T follicular helper cell (primary cell): Measurements from ENCODE around the gene FAM171A2.
"Not testable (repeated sequence)": the region's sequence is repeated elsewhere in the genome, so short reads cannot be mapped to it uniquely, and the experiment has no call there.

ENCODE experiments used
- DNase-seq: peaks from one replicate; pipeline ENCODE4 v3.0.0-alpha.2; 2020; ENCODE audit warnings: low read depth

The FAM171A2 gene

DNA sequence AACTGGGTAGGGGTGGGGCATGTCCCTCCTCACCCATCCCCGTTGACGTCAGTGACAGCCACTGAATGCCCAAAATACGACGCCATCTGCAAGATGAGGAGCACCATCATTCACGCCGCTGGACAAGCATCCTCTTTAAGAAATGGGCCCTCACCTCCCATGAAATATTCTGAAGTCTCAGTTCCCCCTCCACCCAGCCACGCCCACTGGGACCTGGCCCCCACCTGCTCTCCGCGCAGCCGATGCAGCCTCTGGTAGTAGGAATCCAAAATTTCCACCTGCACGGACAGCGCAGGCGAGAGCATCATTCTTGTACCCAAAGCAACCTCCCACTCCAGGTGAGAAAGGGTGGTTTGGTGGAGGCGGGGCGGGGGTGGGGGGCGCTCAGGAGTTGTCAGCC lies 20.2 kb upstream of the FAM171A2 start:
- no peak for DNase-seq

DNA sequence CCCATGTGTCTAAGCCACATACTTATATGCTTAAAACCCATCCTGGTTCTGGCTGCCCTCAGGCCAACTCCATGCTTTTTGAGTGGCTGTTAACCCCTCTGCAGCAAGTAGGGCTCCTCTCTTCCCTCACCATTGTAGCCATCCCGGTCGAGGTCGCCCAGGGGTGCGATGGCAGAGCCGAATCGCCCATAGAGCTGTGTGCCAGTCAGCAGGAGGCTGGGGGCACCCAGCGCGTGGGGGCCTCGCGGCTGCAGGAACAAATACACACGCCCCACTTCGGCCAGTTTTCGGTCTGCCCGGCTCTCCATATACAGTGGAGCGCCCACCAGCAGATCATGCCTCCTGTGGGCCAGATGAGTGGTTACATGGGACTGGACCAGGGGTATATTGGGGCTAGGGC lies 19.7 kb upstream of the FAM171A2 start:
- no peak for DNase-seq

DNA sequence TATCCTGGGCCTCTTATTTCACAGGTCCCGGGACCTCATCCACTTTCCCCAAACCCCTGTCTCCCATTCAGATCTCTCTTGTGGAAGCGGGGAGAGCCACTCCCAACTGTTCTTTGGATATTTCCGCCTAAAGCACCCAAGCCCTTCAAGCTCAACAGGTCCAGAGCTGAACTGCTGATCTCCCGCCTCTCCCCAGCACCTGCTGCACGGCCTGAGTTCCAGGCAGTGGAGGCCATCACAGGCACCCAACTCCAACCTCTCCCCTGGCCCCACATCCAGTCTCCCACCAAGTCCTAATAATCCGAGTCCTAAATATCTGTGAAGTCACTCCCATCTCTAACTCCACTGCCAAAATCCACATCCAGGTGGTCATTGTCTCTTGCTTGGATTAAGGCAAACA lies 19.3 kb upstream of the FAM171A2 start:
- no peak for DNase-seq

DNA sequence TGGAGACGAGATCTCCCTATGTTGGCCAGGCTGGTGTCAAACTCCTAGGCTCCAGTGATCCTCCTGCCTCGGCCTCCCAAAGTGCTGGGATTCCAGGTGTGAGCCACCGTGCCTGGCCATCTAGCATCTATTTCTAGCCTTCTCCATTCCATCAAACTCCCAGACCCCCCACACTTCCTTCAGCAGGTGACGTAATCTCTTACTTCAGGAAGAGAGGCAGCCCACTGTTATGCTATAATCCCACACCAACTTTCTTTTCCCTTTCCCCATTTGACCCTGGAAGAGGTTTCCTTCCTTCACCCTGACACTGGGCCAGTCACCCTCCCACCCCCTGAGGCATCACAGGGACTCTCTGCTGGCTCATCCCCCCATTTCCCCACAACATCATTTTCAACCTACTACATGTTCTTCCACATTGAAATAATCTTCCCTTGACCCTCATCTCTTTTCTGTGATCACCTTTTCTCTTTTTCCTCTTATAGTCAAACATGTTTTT lies 18.2 kb upstream of the FAM171A2 start:
- no peak for DNase-seq

DNA sequence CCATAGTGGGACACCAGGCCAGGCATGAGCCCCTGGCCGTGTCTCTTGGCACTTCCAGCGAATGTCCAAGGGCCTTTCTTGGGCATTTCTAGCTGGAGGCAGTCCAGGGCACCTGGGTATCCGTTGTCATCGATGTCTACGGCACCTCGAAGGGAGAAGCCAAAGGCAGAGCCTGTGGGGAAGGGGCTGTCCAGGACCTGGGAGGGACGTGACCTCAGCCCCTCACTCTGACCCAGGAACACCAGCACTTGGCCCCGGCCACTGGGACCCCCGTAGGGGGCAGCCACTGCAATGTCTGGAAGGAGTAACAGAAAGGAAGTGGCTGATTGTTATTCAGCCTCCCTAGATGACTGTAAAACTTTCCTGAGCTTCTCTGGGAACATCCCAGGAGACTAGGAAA lies 17.1 kb upstream of the FAM171A2 start:
- no peak for DNase-seq

DNA sequence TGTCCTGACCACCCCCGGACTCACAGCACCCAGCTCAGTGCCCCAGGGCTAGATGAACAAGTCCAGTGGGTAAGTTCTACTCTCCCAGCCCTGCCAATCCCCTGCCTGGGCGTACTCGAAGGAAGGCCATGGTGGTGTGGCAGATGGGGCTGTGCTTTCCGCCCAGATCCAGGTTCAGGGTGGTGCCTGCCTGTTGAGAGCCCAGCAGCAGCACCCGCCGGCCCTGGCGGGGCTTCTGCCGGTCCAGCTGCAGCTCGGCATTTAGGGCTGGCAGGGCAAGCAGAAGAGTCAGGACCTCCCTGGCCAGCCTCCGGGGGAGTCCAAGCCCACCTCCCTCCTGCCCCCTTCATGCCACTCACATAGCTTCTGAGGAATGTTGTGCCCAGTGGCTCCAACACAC lies 16.2 kb upstream of the FAM171A2 start:
- DNase-seq: no peak

DNA sequence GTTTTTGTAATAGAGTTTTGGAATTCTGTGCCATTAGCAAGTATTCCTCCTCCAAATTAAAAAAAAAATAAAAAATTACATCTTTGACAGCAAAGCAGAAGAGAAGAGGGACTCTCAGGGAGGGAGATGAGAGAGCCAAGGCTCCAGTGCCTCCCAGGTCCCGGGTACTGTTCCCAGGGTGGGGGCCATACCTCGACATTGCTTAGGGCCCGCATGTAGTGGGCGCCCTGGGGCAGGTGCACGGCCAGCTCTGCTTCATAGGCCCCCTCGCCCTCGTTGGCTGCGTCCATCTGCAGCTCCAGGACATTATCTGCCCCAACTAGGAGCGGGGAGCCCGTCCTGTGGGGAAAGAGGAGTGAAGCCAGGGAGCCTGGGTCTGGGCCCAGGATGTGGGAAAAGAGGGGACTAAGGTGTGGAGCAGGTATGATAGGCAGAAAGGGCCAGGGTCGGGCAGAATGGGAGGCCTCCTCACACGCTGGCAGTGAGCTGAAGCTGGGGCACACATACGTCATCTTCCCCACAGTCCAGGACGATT lies 14.6 kb upstream of the FAM171A2 start:
- DNase-seq: no peak

DNA sequence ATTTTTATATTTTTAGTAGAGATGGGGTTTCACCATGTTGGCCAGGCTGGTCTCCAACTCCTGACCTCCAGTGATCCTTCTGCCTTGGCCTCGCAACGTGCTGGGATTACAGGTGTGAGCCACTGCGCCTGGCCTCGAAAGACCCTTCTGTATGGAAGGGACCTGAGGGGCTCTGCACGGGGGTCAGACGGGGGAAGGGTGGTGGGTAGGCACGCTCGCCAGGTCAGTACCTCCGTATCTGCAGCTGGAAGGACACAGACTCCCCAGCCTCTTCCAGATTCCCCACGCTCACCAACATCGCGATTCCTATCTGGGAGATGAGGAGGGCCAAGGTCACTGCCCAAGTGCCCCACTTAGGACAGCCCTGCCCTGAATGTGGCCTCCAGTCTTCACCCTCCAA lies 13.1 kb upstream of the FAM171A2 start:
- DNase-seq: no peak

DNA sequence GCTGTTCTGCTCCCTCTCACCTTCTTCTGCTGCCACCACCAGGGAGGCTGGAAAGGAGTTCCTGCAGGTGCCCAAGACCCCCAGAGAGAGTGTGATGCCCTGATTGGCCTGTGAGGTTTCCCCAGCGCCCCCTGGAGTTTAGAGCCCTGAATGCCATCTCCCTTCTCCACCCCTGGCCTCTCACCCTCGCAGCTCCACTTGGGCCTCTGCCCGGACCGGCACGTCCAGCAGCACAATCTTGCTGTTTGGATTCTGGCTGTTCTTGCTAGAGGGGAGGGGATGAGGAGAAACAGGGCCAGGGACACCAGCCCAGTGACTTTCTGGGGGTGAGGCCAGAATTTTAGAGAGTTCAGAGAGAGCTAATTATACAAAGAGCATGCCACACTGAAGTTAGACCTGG lies 12.5 kb upstream of the FAM171A2 start:
- DNase-seq: no peak

DNA sequence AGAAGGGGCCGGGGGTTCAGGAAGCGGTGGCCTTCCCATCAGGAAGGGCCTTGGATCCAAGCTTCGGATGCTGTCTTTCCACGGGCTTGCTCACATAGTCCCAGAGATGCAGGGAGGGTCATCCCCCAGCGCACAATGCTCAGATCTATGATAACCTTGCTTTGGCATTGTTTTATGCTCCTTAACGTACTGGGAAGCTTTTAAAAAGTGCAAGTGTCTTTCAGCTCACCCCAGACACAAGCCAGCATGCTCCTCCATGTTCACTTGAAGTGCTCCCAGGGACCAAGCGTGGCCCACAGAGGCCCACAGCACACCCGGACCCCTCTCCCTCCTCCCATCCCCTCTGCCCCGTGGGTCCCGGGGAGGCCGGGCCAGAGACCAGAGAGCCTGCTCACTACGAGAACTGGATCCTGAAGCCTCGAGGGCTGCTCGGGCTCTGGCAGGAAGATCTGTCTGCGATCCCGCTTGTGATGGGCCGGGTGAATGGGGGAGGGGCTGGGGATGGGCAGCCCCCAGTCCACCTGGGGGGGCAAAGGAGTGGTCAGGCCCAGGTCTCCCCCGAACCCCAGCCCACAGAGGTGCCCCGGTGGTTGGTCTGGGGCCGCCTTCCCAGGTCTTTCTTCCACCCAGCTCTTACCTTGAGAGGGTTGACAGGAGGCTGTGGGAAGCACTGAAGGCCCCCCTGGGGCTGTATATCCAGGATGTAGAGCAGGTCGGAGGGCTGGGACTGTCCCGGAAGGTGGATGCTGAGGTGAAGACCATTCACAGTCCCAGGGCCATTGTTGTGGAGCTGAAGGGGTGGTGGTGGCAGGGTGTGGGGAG lies 11.8 kb upstream of the FAM171A2 start:
- no peak for DNase-seq

DNA sequence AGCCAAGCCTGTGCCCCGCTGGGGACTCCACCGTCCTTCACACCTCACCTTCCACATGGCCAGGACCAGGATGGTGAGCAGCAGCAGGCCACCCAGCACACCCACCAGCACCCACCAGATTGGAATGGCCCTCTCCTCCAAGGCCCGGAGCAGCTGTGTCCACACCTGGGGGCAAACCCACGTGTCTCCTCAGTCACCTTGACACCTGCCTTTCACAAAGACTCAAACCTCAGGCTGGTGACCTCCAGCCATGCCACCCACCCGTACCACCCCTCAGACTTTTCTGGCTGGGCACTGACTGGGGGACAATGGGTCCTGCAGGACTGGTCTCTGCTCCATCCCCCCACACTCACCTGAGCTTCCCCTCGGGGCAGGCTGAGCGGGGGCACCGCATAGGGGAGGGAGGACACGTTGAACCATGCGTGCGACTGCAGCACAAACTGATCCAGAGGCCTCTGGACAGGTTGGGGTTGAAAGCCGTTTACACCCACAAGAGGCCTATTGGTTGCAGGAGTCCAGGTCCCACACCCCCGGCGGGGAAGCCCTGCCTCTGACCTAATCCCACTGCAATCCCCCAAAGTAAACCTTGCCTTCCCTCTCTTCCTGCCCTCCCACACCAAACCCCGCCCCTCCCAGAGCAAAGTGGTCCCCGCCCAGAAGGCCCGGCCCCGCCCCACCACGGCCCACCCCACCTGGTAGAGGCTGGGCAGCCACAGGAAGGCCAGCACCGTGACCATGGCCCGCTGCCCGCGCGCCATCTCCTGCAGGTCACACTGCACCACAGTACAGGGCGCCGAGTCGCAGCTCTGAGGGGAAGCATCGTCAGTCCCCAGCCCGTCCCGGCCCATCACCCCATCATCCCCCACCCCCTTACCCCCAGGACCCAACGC lies 10.9 kb upstream of the FAM171A2 start:
- no peak for DNase-seq

DNA sequence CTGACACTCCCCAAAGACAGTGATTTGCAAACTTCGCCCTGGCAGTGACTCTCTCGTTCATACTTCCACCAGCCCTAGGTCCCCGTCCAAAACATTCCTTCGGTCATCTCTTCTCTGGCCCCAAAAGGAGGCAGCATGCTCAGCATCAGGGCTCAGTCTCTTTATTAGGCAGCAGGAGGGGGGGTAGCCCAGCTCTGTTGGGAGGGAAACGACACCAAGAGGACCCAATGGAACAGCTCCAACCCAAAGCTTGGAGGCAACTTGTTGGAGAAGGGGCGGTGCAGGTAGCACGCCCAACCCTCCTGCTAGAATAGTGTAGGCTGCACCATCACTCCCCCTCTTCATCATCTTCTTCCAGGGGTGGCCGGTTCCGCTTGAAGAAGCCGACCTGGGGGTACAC lies 8.4 kb upstream of the FAM171A2 start:
- DNase-seq: no peak

DNA sequence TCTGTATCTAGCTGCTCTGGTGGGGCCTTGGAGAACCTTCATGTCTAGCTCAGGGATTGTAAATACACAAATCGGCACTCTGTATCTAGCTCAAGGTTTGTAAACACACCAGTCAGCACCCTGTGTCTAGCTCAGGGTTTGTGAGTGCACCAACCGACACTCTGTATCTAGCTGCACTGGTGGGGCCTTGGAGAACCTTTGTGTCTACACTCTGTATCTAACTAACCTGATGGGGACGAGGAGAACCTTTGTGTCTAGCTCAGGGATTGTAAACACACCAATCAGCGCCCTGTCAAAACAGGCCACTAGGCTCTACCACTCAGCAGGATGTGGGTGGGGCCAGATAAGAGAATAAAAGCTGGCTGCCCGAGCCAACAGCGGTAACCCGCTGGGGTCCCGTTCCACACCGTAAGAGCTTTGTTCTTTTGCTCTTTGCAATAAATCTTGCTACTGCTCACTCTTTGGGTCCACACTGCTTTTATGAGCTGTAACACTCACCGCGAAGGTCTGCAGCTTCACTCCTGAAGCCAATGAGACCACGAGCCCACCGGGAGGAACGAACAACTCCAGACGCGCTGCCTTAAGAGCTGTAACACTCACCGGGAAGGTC lies 5.9 kb upstream of the FAM171A2 start:
- not testable (repeated sequence) for DNase-seq

DNA sequence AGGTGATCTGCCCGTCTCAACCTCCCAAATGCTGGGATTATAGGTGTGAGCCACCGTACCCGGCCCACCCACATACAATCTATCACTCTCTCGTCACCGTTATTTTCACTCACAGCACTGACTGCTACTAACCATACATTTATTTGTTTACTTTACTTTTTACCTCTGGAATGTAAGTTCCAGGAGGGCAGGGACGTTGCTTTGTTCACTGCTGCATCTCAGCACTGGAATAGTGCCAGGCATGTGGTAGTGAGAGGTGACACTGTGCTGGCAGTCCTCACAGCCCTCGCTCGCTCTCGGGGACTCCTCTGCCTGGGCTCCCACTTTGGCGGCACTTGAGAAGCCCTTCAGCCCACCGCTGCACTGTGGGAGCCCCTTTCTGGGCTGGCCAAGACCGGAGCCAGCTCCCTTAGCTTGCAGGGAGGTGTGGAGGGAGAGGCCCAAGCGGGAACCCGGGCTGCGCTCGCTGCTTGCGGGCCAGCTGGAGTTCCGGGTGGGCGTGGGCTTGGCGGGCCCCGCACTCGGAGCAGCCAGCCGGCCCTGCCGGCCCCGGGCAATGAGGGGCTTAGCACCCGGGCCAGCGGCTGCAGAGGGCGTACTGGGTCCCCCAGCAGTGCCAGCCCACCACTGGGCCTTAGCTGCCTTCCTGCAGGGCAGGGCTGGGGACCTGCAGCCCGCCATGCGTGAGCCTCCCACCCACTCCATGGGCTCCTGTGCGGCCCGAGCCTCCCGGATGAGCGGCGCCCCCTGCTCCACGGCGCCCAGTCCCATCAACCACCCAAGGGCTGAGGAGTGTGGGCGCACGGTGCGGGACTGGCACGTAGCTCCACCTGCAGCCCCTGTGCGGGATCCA lies 5.0 kb upstream of the FAM171A2 start:
- DNase-seq: not testable (repeated sequence)

DNA sequence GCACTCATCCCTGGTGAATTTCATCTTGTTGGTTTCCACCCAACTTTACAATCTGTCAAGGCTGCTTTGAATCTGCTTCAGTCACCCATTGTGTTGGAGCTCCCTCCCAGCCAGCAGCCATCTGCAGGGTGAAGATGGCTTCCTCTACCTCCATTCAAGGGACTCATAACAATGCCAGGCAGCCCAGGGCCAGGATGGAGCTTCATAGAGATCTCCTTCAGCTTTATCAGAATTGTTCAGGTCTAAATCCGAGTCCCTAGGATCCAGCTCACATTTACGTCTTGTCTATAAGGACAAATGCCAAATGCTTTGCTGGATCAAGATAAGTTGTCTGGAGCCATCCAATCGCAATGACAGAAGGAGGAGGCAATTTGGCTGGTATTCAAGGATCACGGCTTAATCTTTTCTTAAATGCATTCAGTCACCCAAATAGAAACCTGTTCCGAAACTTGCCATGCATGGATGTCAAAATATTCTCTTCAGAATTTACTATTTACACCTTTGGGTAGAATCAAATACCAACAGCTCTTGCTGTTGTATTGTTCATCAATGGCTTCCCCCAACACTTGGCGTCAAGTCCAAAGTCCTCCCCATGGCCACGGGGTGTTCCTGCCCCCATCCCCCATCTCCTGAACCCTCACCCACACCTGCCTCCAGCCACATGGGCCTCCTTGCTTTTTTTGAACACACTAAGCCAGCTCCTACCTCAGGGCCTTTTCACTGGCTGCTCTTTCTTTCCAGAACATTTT lies 3.8 kb upstream of the FAM171A2 start:
- DNase-seq: no peak

DNA sequence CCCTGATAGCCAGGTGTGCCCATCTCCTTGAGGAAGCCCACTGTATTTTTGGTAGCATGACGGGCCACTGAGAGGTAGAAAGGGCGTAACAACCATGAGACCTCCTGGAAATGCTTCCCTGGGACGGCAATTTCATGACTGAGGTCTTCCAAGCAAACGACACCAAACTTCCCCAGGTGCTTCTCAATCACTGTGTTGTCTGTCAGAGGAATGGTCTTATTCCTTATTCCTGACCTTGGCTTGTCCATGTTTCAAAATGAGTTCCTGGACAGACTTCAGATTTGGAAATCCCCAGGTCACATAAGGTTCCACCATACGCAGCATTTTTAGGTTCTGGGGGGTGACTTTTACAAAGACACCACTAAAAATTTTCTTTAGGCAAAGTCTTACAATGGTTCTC lies 1.4 kb upstream of the FAM171A2 start:
- DNase-seq: not testable (repeated sequence)

DNA sequence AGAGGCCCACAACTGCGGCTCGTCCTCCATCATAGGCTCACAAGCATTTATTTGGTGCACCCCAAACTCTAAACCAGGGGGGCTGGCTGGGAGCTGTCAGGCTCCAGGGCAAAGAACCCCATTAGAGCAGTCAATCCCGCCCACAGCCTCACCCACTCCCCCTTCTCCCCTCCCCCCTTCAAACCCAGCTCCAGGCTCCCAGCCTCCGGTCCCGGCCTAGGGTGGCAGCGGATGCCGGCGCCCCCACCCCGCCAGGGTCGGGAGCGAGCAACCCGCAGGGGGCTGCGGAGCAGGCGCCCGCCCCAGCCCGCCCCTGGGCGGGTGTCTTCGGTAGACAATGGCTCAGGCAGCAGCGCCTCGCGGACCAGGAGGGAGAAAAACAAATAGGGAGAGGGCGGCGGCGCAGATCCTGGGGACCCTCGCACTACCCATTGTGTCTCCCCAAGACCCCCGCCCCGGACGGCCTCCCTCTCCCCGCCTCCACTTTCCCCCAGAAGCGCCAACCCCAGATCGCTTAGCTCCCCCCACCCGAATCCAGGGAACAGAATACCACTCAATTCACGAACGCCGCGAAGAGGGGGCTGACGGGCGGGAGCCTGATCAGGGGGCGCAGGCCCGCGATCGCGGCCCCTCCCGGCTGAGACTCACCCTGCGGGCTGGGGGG lies 572 bp downstream of the FAM171A2 start:
- DNase-seq: no peak

DNA sequence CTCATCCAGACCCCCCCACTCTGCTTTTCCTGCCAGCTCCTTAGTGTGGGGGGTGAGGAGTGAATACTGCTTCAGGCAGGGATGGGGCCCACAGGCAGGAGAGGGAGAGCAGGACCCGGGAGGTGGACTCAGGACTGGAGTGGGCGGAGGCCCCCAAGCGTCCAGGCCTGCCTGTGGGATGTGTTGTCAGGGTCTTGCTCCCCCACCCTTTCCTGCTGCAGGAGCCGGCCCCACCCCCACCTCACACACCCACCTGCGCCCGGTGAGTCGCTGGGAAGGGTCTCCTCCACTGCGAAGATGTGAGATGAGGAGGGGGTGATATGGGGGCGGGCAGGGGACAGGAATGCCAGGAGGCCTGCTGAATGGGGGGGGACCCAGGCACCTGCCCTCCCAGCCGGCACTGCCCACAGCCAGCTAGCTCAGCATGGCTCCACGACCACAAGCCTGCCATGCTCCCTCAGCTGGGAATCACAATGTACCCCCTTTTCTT lies 1.1 kb downstream of the FAM171A2 start:
- DNase-seq: no peak

DNA sequence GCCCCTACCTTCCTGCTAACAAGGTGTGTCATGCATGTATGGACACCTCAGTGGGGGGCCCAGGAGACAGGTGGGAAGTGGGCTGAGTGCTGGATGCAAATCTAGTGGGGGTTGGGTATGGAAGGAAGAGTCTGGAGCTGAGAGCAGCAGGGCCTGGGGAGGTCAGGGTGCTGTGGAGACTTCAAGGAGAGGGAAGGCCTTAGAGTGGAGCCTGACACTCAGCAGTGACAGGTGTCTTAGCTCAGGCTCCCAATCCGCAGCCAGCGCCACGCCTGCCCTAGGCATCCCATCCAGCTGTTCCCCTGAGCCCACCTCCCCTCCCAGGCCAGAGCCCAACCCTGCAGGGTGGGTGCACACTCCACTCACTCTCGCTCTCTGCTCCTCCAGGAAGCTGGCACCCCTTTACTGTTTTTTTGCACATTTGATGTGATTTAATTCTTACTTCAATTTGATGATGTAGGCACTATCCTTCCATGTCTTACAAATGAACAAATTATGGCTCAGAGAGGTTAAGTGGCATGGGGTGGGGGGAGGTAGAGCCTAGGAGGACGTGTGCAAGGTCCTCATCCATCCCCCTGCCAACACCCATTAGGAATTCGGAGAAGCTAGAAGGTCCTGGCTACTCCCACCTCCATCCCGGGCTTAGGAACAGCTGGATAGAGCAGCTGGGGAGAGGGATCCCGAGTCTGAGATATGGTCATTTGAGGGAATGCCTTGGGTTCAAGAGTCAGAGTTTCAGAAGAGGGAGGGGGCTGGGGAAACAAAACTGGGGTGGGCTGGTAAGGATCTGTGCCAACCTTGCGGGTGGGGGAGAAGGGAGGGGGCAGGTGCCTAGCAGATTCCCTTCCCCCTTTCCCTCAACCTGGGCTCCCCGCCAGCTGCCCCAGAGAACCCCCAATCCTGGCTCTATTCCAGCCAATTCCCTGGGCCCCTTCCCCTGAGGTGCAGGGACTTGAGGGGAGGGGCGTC lies 2.1 kb downstream of the FAM171A2 start:
- no peak for DNase-seq
